Liver (tissue), 9 donors: ENCODE measurements around the gene FILIP1L. TPM values are rescaled to one million over a fixed set of nuclear protein-coding genes. Genes with fewer than 3 reads are reported as not detected.

Source experiments
- DNase-seq: peaks from one replicate; pipeline ENCODE4 v3.0.0-alpha.2; 2017; ENCODE audit warnings: low spot score
- H3K27ac ChIP-seq, 2 donors: one replicate each; pipeline ENCODE4 v1.7.0; 2013; ENCODE audit warnings: inconsistent platforms in 2 of 2, low read length in 2 of 2, control low read depth in 1 of 2, low read depth in 1 of 2, mild to moderate bottlenecking in 1 of 2
- H3K27me3 ChIP-seq, 4 donors: one replicate each; pipeline versions ENCODE4 v1.6.1 to v1.7.0; 2013; ENCODE audit warnings: low read length in 3 of 4, inconsistent platforms in 1 of 4, mild to moderate bottlenecking in 1 of 4, moderate library complexity in 1 of 4; ENCODE audit not compliant: control insufficient read depth in 4 of 4, insufficient read depth in 4 of 4
- H3K36me3 ChIP-seq, 4 donors: one replicate each; pipeline versions ENCODE4 v1.6.1 to v1.7.0; 2013; ENCODE audit warnings: low read length in 3 of 4, mild to moderate bottlenecking in 3 of 4, low read depth in 1 of 4, moderate library complexity in 1 of 4; ENCODE audit not compliant: control insufficient read depth in 4 of 4, insufficient read depth in 3 of 4
- H3K4me1 ChIP-seq, 4 donors: one replicate each; pipeline versions ENCODE4 v1.6.1 to v1.7.0; 2013; ENCODE audit warnings: low read length in 3 of 4, mild to moderate bottlenecking in 3 of 4, moderate library complexity in 1 of 4; ENCODE audit not compliant: control insufficient read depth in 4 of 4, insufficient read depth in 4 of 4
- H3K4me3 ChIP-seq, 3 donors: one replicate each; pipeline versions ENCODE4 v1.6.1 to v1.7.0; 2013; ENCODE audit warnings: low read length in 3 of 3, control low read depth in 1 of 3, low read depth in 1 of 3, mild to moderate bottlenecking in 1 of 3
- H3K9ac ChIP-seq, 2 donors: one replicate each; pipeline ENCODE4 v1.7.0; 2013; ENCODE audit warnings: low read length in 2 of 2, mild to moderate bottlenecking in 2 of 2, moderate library complexity in 2 of 2, control low read depth in 1 of 2, low read depth in 1 of 2
- H3K9me3 ChIP-seq, 4 donors: one replicate each; pipeline versions ENCODE4 v1.6.1 to v1.7.0; 2013; ENCODE audit warnings: low read length in 3 of 4; ENCODE audit not compliant: control insufficient read depth in 4 of 4
- ATF3 ChIP-seq: IDR thresholded peaks from 2 replicates; pipeline ENCODE4 v1.6.1; 2016; ENCODE audit warnings: antibody characterized with exemption
- CTCF ChIP-seq: fragments of 150-350 bp; IDR thresholded peaks from 2 replicates; pipeline ENCODE4 v1.5.1; 2017; ENCODE audit warnings: improper control_type of control experiment, low read depth, low read length; ENCODE audit not compliant: missing input control
- EGR1 ChIP-seq, 2 donors: IDR thresholded peaks; 2 replicates each; pipeline ENCODE4 v1.6.1; 2016 to 2018; ENCODE audit warnings: antibody characterized with exemption in 2 of 2, low read depth in 2 of 2
- FOXA1 ChIP-seq: IDR thresholded peaks from 2 replicates; pipeline ENCODE4 v1.6.1; 2016; ENCODE audit warnings: antibody characterized with exemption
- GABPA ChIP-seq, 2 donors: IDR thresholded peaks in 1 of 2; conservative IDR thresholded peaks in 1 of 2; 2 replicates each; pipeline ENCODE4 v1.6.1; 2016; ENCODE audit warnings: antibody characterized with exemption in 2 of 2, mild to moderate bottlenecking in 1 of 2, moderate library complexity in 1 of 2
- HNF4A ChIP-seq, 2 donors: conservative IDR thresholded peaks; 2 replicates each; pipeline ENCODE4 v1.6.1; 2016; ENCODE audit warnings: antibody characterized with exemption in 2 of 2, mild to moderate bottlenecking in 2 of 2
- HNF4G ChIP-seq: IDR thresholded peaks from 2 replicates; pipeline ENCODE4 v1.6.1; 2016; ENCODE audit warnings: antibody characterized with exemption
- MAX ChIP-seq: IDR thresholded peaks from 2 replicates; pipeline ENCODE4 v1.6.1; 2016; ENCODE audit warnings: antibody characterized with exemption
- NR2F2 ChIP-seq: IDR thresholded peaks from 2 replicates; pipeline ENCODE4 v1.6.1; 2016; ENCODE audit warnings: antibody characterized with exemption
- RAD21 ChIP-seq, 2 donors: IDR thresholded peaks; 2 replicates each; pipeline ENCODE4 v1.6.1; 2016; ENCODE audit warnings: antibody characterized with exemption in 2 of 2, mild to moderate bottlenecking in 2 of 2
- REST ChIP-seq: IDR thresholded peaks from 2 replicates; pipeline ENCODE4 v1.6.1; 2016; ENCODE audit warnings: antibody characterized with exemption, mild to moderate bottlenecking
- RXRA ChIP-seq, 2 donors: IDR thresholded peaks; 2 replicates each; pipeline ENCODE4 v1.6.1; 2017 to 2018; ENCODE audit warnings: antibody characterized with exemption in 2 of 2, mild to moderate bottlenecking in 1 of 2
- SP1 ChIP-seq: IDR thresholded peaks from 2 replicates; pipeline ENCODE4 v1.6.1; 2018; ENCODE audit warnings: antibody characterized with exemption, mild to moderate bottlenecking
- TAF1 ChIP-seq: conservative IDR thresholded peaks from 2 replicates; pipeline ENCODE4 v1.6.1; 2016; ENCODE audit warnings: antibody characterized with exemption, mild to moderate bottlenecking
- ZBTB33 ChIP-seq: IDR thresholded peaks from 2 replicates; pipeline ENCODE4 v1.6.1; 2016; ENCODE audit warnings: antibody characterized with exemption
- WGBS: extraction: QIAGEN DNeasy Blood & Tissue Kit; methylation state at CpG from one replicate; pipeline ENCODE4 v1.1.7; 2013; 5-methylcytosine and 5-hydroxymethylcytosine counted together
- polyA plus RNA-seq, 2 donors: library from polyadenylated mRNA; stranded (reverse) in 1 of 2; unstranded in 1 of 2; fragments of 200-250 nt in 1 of 2; fragments of >200 nt in 1 of 2; fragmentation: Nextera tagmentation in 1 of 2; extraction: Ambion mirVana in 1 of 2; gene quantifications; one replicate each; pipeline versions ENCODE4 v1.2.1 to v1.2.3, GENCODE V29; 2013 to 2015
- total RNA-seq, 2 donors: library from RNA; depleted of rRNA; stranded (reverse); fragments of >200 nt; gene quantifications; one replicate each; pipeline ENCODE4 v1.2.3, GENCODE V29; 2014
- donor health status: healthy.
- donor health status: healthy.
- donor health status: healthy.
- donor health status: healthy.
- donor health status: healthy.

The FILIP1L gene
- total and polyA plus RNA-seq, 4 donors, result 1.4 to 6.5 (median 1.9) TPM

GRCh38 chr3:100069472-100069871 is 44.8 kb downstream of the FILIP1L start:
- no peak for DNase-seq
- H3K4me3 ChIP-seq, result no peak overlapping the region
- TF ChIP-seq RAD21 (IDR thresholded peaks at IDR 0.05) (no peak), CTCF (no peak), ZBTB33 (no peak), EGR1 (IDR thresholded peaks at IDR 0.05; ENCODE audit: low read depth in 2 of 2) (no peak), FOXA1 (no peak), NR2F2 (no peak), RXRA (IDR thresholded peaks at IDR 0.05) (no peak), HNF4G (no peak), SP1 (no peak), REST (no peak), TAF1 (no peak), GABPA (IDR thresholded peaks at IDR 0.05 in 1 of 2, conservative IDR thresholded peaks at IDR 0.05 in 1 of 2) (no peak)
- peaks cover 0 to 4% (median 0%) of the 10 kb centered on the region in 4 donors for H3K4me1 ChIP-seq
- H3K27me3 ChIP-seq, result no peaks in the 10 kb centered on the region
- H3K27ac ChIP-seq, result no peak overlapping the region
- no peaks in the 10 kb centered on the region for H3K9me3 ChIP-seq
- no peaks in the 10 kb centered on the region for H3K36me3 ChIP-seq
- WGBS, result 90% methylated on average over 3 of the region's 3 CpGs
- H3K9ac ChIP-seq, result no peak overlapping the region

GRCh38 chr3:100068826-100069225 is 45.5 kb downstream of the FILIP1L start:
- TF ChIP-seq SP1, result no peak
- TF ChIP-seq CTCF, result peak; percentile 83
- TF ChIP-seq RXRA (IDR thresholded peaks at IDR 0.05), result peak in 1 of 2 donors; percentile 40
- TF ChIP-seq ATF3, result no peak
- TF ChIP-seq REST, result no peak
- TF ChIP-seq MAX, result peak; percentile 34
- peak; percentile 95 to 99 for TF ChIP-seq RAD21 (IDR thresholded peaks at IDR 0.05)
- TF ChIP-seq HNF4A (conservative IDR thresholded peaks at IDR 0.05), result no peak
- TF ChIP-seq FOXA1, result no peak
- Histone ChIP-seq H3K27ac (no peak overlapping the region), H3K4me3 (no peak overlapping the region), H3K9ac (no peak overlapping the region), H3K4me1 (peaks cover 0 to 4% (median 0%) of the 10 kb centered on the region in 4 donors), H3K36me3 (no peaks in the 10 kb centered on the region), H3K27me3 (no peaks in the 10 kb centered on the region), H3K9me3 (no peaks in the 10 kb centered on the region)
- DNase-seq, result peak; percentile 81
- 18% methylated on average over 5 of the region's 5 CpGs for WGBS
